IMR-90 (cell line): ENCODE data around the gene DHDH. TPM values are rescaled to one million over a fixed set of nuclear protein-coding genes. Genes with fewer than 3 reads are reported as not detected.

Source experiments
- ATAC-seq: fragments of 200-7000 bp; cut with Tn5 transposase; 2 replicates; pipeline ENCODE4 v1.9.1; 2020; ENCODE audit warnings: low read depth, mild to moderate bottlenecking, moderate library complexity
- BruUV-seq: library from RNA; stranded (reverse); fragments of 400-500 nt; replicated peaks from 2 replicates; lab custom pipeline; 2021; lab: Mats Ljungman, UMichigan
- CTCF ChIA-PET: fragments of 300-600 bp; formaldehyde crosslinking; extraction: SDS; loops from one replicate; lab custom pipeline; 2021; ENCODE audit warnings: antibody characterized with exemption; lab: Yijun Ruan, JAX
- POLR2A ChIA-PET: fragments of 300-600 bp; sonication (Branson Sonifier 250); formaldehyde crosslinking; loops from one replicate; lab custom pipeline; 2022; ENCODE audit warnings: antibody characterized with exemption; ENCODE audit not compliant: unreplicated experiment; lab: Charles Lee
- DNase-seq: peaks from one replicate; pipeline ENCODE4 v3.0.0; 2013
- H2AFZ ChIP-seq: replicated peaks from 2 replicates; pipeline ENCODE3; 2013; ENCODE audit warnings: low read length, mild to moderate bottlenecking; ENCODE audit not compliant: poor library complexity
- H2AK5ac ChIP-seq: 2 replicates; pipeline ENCODE4 v1.6.1; 2013; ENCODE audit warnings: low read depth, low read length, inconsistent platforms
- H2AK9ac ChIP-seq: replicated peaks from 2 replicates; pipeline ENCODE3; 2013; ENCODE audit warnings: mild to moderate bottlenecking, low read depth, low read length, moderate library complexity; ENCODE audit not compliant: poor library complexity
- H2BK120ac ChIP-seq: 2 replicates; pipeline ENCODE4 v1.6.1; 2013; ENCODE audit warnings: low read depth, low read length, inconsistent platforms
- H2BK15ac ChIP-seq: 3 replicates; pipeline ENCODE4 v1.6.1; 2013; ENCODE audit warnings: low read depth, low read length, inconsistent platforms
- H2BK20ac ChIP-seq: 2 replicates; pipeline ENCODE4 v1.6.1; 2013; ENCODE audit warnings: low read depth, mild to moderate bottlenecking, inconsistent platforms, low read length, moderate library complexity
- H2BK5ac ChIP-seq: 2 replicates; pipeline ENCODE4 v1.6.1; 2013; ENCODE audit warnings: mild to moderate bottlenecking, low read depth, low read length, inconsistent platforms; ENCODE audit not compliant: poor library complexity, severe bottlenecking
- H3K14ac ChIP-seq: replicated peaks from 2 replicates; pipeline ENCODE4 v1.6.1; 2013; ENCODE audit warnings: low read depth, low read length, inconsistent platforms
- H3K18ac ChIP-seq: 2 replicates; pipeline ENCODE4 v1.6.1; 2013; ENCODE audit warnings: low read depth, low read length, control low read depth
- H3K23ac ChIP-seq: 2 replicates; pipeline ENCODE4 v1.6.1; 2013; ENCODE audit warnings: low read depth, low read length, inconsistent platforms
- H3K27ac ChIP-seq: 2 replicates; pipeline ENCODE4 v1.5.1; 2013; ENCODE audit warnings: mild to moderate bottlenecking, control low read depth, low read length; ENCODE audit not compliant: insufficient read depth
- H3K27me3 ChIP-seq: 2 replicates; pipeline ENCODE4 v1.6.1; 2013; ENCODE audit warnings: low read length; ENCODE audit not compliant: control insufficient read depth, insufficient read depth
- H3K36me3 ChIP-seq: 2 replicates; pipeline ENCODE4 v1.6.1; 2013; ENCODE audit warnings: low read length, mixed read lengths; ENCODE audit not compliant: control insufficient read depth, insufficient read depth
- H3K4ac ChIP-seq: 2 replicates; pipeline ENCODE4 v1.6.1; 2013; ENCODE audit warnings: low read depth, low read length, inconsistent platforms
- H3K4me1 ChIP-seq: 2 replicates; pipeline ENCODE4 v1.6.1; 2013; ENCODE audit warnings: low read length, mixed read lengths; ENCODE audit not compliant: control insufficient read depth, insufficient read depth
- H3K4me2 ChIP-seq: 2 replicates; pipeline ENCODE4 v1.6.1; 2013; ENCODE audit warnings: low read depth, mild to moderate bottlenecking, control low read depth, low read length, moderate library complexity
- H3K4me3 ChIP-seq: 2 replicates; pipeline ENCODE4 v1.5.1; 2013; ENCODE audit warnings: low read depth, mild to moderate bottlenecking, control low read depth, low read length, moderate library complexity; ENCODE audit not compliant: insufficient read depth
- H3K56ac ChIP-seq: 2 replicates; pipeline ENCODE4 v1.6.1; 2013; ENCODE audit warnings: low read length, inconsistent platforms; ENCODE audit not compliant: insufficient read depth; ENCODE audit errors: extremely low read depth
- H3K79me1 ChIP-seq, 2 experiments: 2 replicates each; pipeline ENCODE4 v1.6.1; 2013; ENCODE audit warnings: low read length in 2 of 2, inconsistent platforms in 1 of 2, low read depth in 1 of 2
- H3K9ac ChIP-seq: 2 replicates; pipeline ENCODE4 v1.6.1; 2013; ENCODE audit warnings: low read depth, low read length, control low read depth
- H3K9me1 ChIP-seq: 2 replicates; pipeline ENCODE4 v1.6.1; 2013; ENCODE audit warnings: low read length, inconsistent platforms; ENCODE audit not compliant: insufficient read depth
- H3K9me3 ChIP-seq: 2 replicates; pipeline ENCODE4 v1.6.1; 2013; ENCODE audit warnings: low read length; ENCODE audit not compliant: control insufficient read depth, insufficient read depth
- H4K20me1 ChIP-seq: 2 replicates; pipeline ENCODE4 v1.6.1; 2013; ENCODE audit warnings: low read length, inconsistent platforms; ENCODE audit not compliant: insufficient read depth
- H4K5ac ChIP-seq: 2 replicates; pipeline ENCODE4 v1.6.1; 2013; ENCODE audit warnings: mild to moderate bottlenecking, low read depth, low read length, control low read depth
- H4K8ac ChIP-seq, 2 experiments: 2 replicates each; pipeline ENCODE4 v1.6.1; 2013; ENCODE audit warnings: low read depth in 2 of 2, low read length in 2 of 2, control low read depth in 1 of 2, inconsistent platforms in 1 of 2
- H4K91ac ChIP-seq: 2 replicates; pipeline ENCODE4 v1.6.1; 2013; ENCODE audit warnings: low read depth, low read length, inconsistent platforms; ENCODE audit not compliant: insufficient read depth
- MXI1 ChIP-seq: IDR thresholded peaks from 2 replicates; pipeline ENCODE4 v1.6.1; 2012; ENCODE audit warnings: low read depth, mild to moderate bottlenecking, low read length, moderate library complexity, borderline replicate concordance
- WGBS, 2 experiments: methylation state at CpG; one replicate each; pipeline versions ENCODE4 v1.1.5 to v1.1.7; 2013; ENCODE audit warnings: missing lambda C conversion rate in 2 of 2; ENCODE audit not compliant: insufficient read length in 1 of 2; ENCODE audit errors: extremely low coverage in 2 of 2; 5-methylcytosine and 5-hydroxymethylcytosine counted together
- dilution Hi-C: fragments of 300-500 bp; cut with HindIII; formaldehyde crosslinking; loops from one replicate; pipeline ENCODE4 v1.14.3; 2018; ENCODE audit warnings: low sequenced_read_pairs; ENCODE audit not compliant: unreplicated experiment
- in situ Hi-C: fragments of 300-500 bp; cut with MboI; formaldehyde crosslinking; loops from 3 replicates; pipeline ENCODE4 v1.14.3; 2019; ENCODE audit warnings: low sequenced_read_pairs, inconsistent platforms, mixed read lengths
- intact Hi-C: fragments of 100-400 bp; cut with micrococcal nuclease; formaldehyde crosslinking; loops from 2 replicates; pipeline ENCODE4 v1.10.0; 2022
- polyA plus RNA-seq, 3 experiments: library from polyadenylated mRNA; depleted of rRNA; stranded (reverse); fragments of >200 nt; gene quantifications; 2 replicates each; pipeline ENCODE4 v1.2.3, GENCODE V29; 2012; ENCODE audit warnings: low replicate concordance in 1 of 3
- total RNA-seq: library from RNA; depleted of rRNA; stranded (reverse); fragments of >200 nt; gene quantifications from 2 replicates; pipeline ENCODE4 v1.2.3, GENCODE V29; 2012
- TF ChIP-seq, protein P1 (sequence below): conservative IDR thresholded peaks from 2 replicates; pipeline ENCODE4 v1.5.1; 2012; ENCODE audit warnings: mild to moderate bottlenecking, low read depth, low read length, improper control_type of control experiment

DHDH gene
- total and polyA plus RNA-seq, 2 of the 4 experiments (the other 2 are of a cell fraction), result 0.36 to 0.53 TPM

DNA sequence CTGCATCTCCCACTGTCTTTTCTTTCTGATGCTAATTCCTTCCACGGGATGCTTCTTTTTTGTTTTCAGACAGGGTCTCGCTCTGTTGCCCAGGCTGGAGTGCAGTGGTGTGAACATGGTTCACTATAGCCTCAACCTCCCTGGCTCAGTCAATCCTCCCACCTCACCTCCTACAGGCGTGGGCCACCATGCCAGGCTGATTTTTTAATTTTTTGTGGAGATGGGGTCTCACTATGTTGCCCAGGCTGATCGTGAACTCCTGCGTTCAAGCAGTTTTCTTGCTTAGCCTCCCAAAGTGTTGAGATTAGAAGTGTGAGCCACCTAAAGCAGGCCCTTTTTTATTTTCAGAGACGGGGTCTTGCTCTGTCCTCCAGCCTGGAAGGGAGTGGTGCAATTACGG is 54.8 kb downstream of the DHDH start:
- no peak overlapping the region for H2AK9ac ChIP-seq
- H3K79me1 ChIP-seq, result peaks cover 27 to 75% of the 10 kb centered on the region in 2 experiments
- peaks cover 24% of the 10 kb centered on the region for H4K20me1 ChIP-seq
- in situ Hi-C loops, result no loop called here
- ChIA-PET CTCF (no interaction called here), POLR2A (no interaction called here)
- intact Hi-C loops, result no loop called here
- H3K27ac ChIP-seq, result no peak overlapping the region
- WGBS, 2 experiments, result 100% methylated on average over 1 of the region's 7 CpGs; no CpG with 5 or more reads in 1 of the 2 experiments
- no peak overlapping the region for H4K5ac ChIP-seq
- no peak for ATAC-seq
- H3K9me1 ChIP-seq, result peaks cover 13% of the 10 kb centered on the region
- no peak overlapping the region for H3K18ac ChIP-seq
- no peak overlapping the region for H3K4me3 ChIP-seq
- peaks cover 10% of the 10 kb centered on the region for H3K4me1 ChIP-seq
- H2AK5ac ChIP-seq, result no peak overlapping the region
- H2BK5ac ChIP-seq, result no peak overlapping the region
- no peak overlapping the region for H3K4me2 ChIP-seq
- no peak overlapping the region for H2BK15ac ChIP-seq
- no peak overlapping the region for H3K23ac ChIP-seq
- H3K4ac ChIP-seq, result no peak overlapping the region
- H4K8ac ChIP-seq, result no peak overlapping the region
- no peak overlapping the region for H2BK120ac ChIP-seq
- no peak overlapping the region for H4K91ac ChIP-seq
- H3K56ac ChIP-seq, result no peak overlapping the region
- dilution Hi-C loops, result no loop called here
- no peak overlapping the region for H3K14ac ChIP-seq
- no peaks in the 10 kb centered on the region for H3K27me3 ChIP-seq
- no peak overlapping the region for H2BK20ac ChIP-seq
- no peak overlapping the region for H2AFZ ChIP-seq
- peaks cover 47% of the 10 kb centered on the region for H3K36me3 ChIP-seq
- no peak overlapping the region for H3K9ac ChIP-seq
- no peak for DNase-seq
- TF ChIP-seq MXI1, result no peak
- TF ChIP-seq, protein P1, sequence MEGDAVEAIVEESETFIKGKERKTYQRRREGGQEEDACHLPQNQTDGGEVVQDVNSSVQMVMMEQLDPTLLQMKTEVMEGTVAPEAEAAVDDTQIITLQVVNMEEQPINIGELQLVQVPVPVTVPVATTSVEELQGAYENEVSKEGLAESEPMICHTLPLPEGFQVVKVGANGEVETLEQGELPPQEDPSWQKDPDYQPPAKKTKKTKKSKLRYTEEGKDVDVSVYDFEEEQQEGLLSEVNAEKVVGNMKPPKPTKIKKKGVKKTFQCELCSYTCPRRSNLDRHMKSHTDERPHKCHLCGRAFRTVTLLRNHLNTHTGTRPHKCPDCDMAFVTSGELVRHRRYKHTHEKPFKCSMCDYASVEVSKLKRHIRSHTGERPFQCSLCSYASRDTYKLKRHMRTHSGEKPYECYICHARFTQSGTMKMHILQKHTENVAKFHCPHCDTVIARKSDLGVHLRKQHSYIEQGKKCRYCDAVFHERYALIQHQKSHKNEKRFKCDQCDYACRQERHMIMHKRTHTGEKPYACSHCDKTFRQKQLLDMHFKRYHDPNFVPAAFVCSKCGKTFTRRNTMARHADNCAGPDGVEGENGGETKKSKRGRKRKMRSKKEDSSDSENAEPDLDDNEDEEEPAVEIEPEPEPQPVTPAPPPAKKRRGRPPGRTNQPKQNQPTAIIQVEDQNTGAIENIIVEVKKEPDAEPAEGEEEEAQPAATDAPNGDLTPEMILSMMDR, result no peak
- no TSS peak for BruUV-seq
- no peaks in the 10 kb centered on the region for H3K9me3 ChIP-seq
